SK-N-MC (cell line): Measurements from ENCODE around the gene VEPH1.

Source experiments
- EZH2 ChIP-seq: fragments of 200-600 bp; sonication (generic); IDR thresholded peaks from one replicate; pipeline ENCODE4 v1.6.1; 2017; ENCODE audit warnings: antibody characterized with exemption
- FOXP2 ChIP-seq: optimal IDR thresholded peaks from 2 replicates; pipeline ENCODE3; 2011; ENCODE audit warnings: mild to moderate bottlenecking, moderate library complexity; ENCODE audit not compliant: insufficient read depth; ENCODE audit errors: extremely low read length, control extremely low read depth
- POLR2AphosphoS5 ChIP-seq: IDR thresholded peaks from 2 replicates; pipeline ENCODE4 v1.6.1; 2012; ENCODE audit warnings: mild to moderate bottlenecking, low read depth, low read length, borderline replicate concordance

DNA sequence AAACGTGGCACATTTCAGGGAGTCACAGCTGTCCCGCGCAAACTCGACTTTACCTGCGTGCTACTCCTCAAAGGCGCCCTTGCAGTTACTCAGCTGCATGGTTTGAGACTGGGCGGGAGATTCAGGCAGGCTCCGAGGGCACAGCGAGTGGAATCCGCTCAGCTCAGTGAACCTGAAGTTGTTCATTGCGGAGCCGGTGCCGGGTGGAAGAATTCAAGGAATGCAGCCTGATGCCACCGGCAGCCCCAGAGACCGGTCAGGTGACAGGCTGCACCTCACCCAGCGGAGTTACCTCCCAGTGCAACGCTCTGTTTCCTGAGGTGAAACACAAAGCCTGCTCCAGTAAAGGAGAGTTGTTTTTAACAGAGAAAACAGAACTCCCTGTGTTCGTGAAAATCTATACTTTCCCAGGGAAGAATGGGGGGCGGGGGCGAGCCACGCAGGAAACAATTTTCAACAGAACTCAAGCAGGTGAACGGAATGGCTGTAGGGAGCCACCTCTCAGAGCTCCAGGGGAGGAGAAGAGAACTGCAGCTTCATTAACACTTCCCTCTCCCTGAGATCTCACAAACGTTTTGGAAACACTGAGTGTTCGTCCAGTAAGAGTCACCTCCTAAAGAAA, 3.8 kb downstream of the VEPH1 start:
- no peak for TF ChIP-seq EZH2
- TF ChIP-seq POLR2AphosphoS5, result no peak
- no peak for TF ChIP-seq FOXP2
